ENCODE data around the gene DR1.

DR1 gene

DNA sequence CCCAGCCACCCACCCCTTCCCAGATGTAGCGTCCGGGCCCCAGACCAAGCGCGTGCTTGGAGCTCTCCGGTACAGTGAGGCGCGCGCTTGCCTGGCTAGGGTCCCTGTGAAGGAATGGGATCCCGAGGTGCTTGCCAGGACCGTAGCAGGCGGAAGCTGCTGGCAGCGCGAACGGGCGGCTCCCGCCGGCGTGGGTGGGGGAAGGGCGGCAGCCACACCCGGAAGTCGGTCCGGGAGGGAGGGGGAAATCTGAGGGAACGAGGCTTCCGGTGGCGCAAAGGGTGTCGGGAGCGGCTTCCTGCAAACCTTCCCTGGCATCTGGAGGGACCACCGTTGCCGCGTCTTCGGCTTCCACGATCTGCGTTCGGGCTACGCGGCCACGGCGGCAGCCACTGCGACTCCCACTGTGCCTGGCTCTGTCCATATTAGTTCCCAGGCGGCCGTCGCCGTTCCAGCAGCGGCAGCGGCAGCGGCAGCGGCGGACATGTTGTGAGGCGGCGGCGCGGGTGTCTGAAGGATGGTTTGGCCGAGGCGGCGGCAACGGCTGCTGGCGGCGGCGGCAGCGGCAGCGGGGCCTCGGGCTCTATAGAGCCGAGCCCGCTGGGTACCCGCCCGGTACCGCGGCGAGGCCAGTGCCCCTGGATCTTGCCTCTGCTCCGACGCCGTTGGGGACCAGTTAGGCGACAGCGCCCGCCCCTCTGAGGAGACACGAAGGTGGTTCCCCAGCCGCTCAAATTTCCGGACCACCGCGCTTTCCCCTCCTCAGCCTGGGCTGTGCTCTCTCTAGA, at the start of gene DR1:
Gene DR1 (plus strand): TSS at position 275 of the 788 bp plus-strand sequence. CDS start 739 bp downstream, outside the sequence.
- DNase-seq, result peak; percentile 87 to 91

DNA sequence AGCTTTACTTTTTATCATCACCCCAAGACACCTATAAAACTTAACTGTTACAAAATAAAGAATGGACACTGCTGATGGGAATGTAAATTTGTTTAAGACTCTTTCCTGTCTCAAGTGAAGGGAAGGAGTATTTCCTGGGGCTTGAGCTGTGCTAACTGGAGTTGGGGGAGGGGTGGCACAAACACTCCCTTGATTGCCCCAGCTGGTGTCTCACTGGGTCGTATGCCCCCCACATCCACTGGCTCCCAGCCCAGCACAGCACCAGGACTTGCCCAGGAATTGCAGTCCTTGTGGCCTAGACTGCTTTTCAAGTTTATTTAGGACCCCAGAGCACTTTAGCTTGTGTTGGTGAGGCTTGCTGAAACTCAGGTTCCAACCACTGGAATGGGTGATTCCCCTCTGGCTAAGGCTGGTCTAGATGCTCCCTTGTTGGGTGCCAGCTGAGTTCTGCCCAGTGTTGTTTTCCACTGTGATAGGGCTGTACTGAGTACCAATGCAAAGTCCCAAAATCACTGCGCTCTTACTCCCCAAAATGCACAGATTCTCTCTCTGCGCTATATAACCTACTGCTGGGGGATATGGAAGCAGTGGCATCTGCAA, 49.1 kb upstream of the DR1 start:
- no peak for DNase-seq

DNA sequence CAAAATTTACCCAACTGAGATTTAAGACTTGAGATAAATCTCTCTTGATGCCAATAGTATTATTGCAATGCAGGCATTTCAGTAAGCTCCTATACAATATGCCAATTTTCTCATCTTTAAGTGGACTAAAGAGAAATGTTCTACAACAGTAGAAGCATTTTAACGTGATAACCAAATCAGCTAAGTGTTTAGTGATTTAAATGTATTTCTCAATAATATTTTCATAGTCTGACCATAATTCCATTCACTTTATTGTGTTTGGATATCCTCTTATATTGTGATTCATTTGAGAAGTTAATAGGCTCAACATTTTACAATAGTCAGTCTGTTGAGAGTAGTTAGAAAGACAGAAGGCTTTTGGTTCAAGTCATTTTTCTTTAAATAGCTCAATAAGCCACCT, 44.6 kb upstream of the DR1 start:
- no peak for DNase-seq

DNA sequence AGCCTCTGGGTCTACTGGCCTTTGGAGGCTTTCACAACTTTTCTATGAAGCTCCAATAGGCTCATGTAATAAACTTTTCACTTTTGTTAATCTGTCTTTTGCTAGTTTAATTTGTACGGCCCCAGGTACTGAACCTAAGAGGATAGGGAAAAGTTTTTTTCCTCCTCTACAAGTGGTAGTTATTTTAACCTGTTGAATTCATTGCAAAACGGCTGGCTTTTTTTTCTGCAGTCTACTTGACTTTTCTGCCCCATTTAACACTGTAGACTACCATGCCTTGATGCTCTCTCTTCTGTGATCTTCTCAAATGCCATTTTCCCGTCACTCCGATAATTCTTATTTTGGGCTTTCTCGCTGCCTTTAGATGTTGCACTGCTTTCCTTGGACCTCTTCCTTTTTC, 43.6 kb upstream of the DR1 start:
- no peak for DNase-seq

DNA sequence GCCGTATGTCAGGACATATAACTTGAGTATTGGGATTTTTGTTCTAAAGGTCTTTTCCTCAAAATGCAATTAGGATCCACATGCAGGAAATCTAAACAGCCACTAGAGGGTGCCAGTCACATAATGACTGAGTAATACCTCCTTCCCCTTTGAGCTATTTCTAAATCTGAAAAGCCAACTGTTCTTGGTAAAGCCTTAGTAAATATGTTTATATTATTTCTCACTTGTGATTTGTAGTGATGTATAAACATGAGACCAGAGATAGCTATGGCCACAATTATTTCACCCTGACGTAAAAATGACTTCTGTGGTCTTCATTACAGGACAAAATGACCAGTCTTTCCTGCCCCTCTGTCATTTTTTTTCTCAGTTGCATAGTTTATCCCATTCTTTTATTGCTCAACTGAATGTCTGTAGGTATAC, 41.0 kb upstream of the DR1 start:
- peak; percentile 24 to 57 for DNase-seq

DNA sequence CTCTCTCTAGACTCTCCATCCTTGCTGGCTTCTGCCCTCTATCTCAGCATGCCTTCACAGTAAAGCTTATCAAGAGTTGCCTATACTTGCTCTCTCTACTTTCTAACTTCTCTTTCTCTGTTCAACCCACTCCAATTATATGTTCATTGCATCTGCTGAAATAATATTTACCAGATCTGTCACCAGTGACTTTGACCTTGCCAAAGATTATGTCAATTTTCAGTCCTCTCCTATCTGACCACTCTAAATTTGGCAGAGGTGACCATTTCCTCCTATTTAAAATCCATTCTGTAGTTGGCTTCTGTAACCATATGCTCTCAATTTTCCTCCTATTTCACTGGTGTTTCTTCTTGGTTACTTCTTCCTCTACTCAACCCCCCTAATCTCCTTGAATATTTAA, 38.8 kb upstream of the DR1 start:
- no peak for DNase-seq

DNA sequence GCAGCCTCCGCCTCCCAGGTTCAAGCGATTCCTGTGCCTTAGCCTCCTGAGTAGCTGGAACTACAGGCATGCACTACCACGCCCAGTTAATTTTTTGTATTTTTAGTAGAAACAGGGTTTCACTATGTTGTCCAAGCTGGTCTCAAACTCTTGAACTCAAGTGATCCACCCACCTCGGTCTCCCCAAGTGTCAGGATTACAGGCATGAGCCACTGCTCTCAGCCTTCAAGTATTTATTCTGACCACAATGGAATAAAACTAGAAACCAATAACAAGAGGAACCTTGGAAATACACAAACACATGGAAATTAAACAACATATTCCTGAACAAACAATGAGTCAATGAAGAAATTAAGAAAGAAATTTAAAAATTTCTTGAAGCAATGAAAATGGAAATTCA, 32.7 kb upstream of the DR1 start:
- no peak for DNase-seq

DNA sequence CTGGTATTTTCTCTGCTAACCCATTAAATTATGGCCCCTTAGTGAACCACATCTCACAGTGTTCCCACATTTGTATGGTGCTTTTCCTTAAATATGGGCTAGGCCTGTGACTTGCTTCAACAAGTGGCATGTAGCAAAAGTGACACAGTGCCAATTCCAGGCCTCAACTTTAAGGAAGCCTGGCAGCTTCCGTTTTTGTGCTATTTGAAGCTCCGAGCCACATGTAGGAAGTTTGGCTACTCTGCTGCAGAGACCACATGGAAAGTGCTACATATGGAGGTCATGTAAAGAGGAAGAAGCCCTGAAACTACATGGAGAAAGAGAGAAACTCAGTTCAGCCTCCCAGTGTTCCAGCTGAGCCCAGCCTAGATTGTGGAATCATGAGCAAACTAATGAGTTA, 28.5 kb upstream of the DR1 start:
- no peak for DNase-seq

DNA sequence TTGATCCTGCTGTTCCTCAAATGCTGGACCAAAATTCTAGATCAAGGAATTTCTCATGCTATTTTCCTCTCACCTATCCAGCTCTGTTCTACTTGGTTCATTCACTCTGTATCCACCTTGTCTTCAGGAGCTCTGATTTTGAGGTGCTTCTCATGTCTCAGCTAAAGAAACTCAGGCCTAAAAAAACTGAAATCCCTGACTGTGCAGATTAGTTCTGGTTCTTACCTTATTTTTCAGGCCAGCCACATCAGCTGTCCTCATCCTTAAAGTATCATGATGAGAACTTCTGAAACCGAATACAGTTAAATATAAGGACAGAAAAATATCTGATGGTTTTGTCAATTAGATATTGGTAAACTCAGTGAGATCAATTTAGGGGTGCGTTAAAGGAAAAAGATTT, 27.8 kb upstream of the DR1 start:
- no peak for DNase-seq

DNA sequence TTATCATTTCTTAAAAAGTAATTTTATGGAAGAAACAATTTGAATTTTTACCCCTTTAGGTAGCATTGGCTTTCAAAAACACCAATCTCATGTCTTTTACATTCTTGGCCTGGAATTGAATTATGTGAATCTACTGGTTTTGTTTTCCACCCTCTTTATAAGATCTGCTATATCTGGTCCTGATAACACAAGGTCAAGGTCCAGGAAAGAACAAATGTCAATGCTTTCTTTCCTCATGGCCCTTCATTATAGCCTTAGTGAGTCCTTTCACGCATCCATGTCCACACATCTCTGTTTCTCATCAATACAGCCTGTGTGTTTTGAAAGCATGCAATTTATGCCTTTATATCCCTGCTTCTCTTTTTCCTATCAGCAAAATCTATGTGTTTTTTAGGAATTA, 24.0 kb upstream of the DR1 start:
- DNase-seq, result no peak

DNA sequence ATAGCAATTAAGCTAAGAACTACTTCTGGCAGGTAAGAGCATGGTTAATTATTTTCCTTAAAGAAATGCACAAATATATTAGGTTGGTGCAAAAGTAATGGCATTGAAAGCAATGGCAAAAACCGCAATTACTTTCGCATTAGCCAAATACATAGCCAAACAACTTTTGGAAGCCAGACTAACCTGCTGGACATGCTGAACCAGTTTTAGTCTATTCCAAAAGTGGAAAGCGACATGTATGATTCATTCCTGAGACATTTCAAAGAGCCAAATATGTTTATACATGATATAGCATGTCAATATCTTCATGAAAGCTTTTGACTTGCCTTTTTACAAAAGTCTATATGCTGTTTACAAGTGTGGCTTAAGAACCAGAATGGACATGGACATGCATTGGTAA, 23.4 kb upstream of the DR1 start:
- no peak for DNase-seq

DNA sequence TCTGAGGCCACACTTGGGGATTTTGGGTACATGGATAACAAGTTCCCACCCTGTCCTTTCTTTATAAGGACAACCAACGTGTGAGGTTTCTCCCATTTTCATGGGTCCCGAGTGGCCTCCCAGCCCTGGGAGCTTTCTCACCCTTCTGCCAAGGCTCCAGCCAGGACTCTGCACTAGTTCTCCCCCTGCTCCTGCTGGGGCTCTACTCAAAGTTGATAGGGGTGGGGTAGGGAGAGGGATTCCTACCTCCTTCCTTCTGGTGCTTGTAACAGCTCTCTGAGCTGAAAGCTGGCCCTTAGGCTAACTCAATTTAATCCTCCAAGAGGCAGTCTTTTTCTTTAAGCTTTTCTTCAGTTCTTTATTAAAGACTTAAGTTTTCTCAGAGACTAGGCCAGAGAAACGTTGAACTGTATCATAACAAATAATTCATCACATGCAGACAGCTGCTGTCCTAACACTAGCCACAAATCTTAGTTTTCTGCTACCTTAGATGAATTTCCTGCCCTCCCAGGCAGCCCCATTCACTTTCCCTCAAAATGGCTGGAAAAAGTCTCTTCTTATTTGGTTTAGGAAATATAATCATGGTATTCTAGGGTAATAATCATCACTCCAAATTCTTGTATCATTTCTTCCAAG, 22.4 kb upstream of the DR1 start:
- DNase-seq, result no peak

DNA sequence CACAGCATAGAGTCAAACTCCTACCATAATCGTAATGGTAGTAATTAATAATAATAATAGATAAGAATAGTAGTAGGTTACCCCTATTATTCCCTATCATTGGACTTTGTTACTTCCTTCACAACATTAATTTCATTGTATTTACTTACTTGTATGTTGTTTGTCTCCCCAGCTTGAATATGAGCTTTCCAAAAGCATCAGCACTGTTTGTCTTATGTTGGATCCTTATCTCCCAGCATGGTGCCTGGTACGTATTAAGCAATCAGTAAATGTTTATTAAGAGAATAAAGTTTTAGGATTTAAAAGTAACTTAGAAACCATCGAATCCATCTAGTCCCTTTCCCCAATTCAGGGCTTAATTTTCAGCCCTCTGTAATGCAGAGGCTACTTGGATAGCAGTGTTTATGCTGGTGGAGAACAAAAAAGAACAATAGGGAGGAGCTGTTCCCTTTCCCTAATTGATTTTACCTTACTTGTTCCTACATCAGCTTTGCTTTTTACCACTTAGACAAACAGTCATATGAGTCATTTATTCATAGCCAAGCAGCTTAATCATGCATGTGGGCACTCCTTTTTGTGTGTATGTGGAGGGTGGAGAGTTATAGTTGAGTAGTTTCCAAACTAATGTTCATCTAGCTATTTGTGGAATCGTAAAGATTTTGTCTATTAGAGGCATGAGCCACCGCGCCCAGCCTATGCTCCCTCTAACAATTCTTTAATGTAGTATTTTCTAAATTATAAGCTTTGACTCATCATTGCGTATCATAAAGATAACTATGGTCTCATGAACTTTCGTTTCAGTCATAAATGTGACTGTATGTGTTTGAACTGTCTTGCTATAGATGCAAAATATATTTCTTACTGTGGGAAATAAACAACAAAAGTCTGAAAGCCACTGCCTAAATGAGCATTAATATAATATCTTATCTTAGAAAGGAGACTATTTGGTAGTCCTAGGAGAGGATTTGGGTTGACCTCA, 20.9 kb upstream of the DR1 start:
- no peak for DNase-seq

DNA sequence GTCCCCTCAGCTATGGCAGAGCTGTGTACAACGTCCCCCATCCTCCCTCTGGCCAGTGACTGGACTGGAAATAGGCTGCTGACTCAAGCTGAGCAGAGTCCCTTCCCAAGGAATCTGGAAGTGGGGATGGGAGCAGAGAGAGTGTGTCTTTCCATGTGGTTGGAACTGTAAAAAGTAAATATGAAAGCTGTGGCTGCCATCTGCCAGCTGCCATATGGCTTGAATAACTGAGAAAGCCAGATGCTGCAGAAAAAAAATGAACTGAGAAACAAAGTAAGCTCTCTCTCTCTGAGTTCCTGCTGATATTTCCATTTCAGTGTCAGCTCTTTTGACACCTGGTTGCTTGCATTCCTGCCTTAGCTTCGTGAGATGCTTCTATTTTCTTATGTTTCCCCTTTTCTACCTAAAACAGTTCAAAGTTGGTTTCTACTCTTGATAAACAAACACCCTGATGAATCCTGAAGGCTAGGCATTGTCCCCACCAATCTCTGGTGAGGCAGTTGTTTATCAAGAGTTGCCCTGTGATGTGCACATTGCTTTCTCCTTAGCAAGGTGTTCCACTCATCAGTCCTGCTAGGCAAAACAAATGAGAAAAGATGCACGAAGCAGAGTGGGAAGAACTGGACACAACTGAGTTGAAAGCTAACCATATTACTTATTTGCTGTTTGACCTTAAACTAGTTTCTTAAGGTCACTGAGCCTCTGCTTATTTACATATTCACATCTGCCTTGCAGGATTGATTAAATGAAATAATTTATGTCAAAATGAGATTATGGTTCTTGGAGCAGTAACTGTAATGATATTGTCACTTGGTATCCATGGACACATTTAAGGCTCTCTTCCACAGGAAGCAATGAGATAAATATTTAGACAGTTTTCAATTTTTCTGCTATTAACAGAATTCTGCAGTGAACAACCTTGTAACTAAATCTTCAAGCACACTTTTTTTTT, 16.6 kb upstream of the DR1 start:
- peak in 1 of 2 experiments; percentile 28 for DNase-seq

DNA sequence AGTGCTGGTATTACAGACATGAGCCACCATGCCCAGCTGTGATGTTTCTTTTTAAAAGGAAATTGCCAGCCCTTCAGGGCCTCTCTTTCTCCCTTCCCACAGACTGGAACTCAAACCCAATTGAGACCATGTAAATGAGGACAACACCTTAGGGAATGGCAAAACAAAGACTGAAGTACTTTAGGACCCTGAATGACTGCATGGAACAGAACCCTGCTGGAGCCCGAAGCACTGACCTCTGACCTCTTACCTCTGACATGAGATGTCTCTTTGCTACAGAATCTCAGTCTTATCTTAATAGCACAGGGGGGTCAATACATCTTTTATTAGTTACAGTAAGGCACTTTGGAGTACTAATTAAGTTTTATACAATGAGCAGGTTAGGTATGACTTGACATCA, 15.5 kb upstream of the DR1 start:
- no peak for DNase-seq

DNA sequence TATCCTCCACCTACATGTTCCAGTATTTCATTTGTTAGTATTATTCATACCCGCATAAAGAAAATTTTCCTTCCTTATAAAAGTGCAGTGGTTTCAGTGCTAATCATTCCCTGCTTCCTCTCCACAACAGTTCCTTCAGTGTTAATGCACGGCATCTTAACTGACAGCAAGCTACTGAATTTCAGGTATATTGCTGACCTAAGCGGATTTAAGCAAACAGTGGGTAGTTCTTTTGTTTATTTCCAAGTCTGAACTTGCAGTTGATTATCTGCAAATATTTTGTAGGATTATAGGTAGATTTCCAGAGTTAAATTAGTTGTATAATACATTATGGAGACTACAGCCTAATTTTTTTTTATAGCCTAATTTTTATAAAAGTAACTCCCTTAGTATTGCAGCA, 15.1 kb upstream of the DR1 start:
- DNase-seq, result no peak

DNA sequence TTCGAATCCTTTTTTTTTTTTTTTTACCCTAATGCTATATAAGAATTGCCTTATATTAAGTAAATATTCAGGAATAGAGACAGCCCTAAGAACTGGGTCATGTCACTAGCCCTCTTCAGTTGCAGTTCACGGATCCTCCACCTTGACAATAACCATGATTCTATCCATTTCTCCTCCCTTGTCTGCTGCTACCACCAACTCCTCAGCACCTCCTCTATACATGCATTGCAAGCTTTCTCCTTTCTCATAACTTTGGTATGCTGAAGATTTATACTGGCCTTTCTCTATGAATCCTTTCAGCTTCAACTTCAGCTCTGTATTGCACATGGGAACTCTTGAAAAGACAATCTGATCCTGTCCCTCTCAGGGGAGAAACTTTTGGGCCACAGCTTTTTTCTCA, 14.3 kb upstream of the DR1 start:
- DNase-seq, result no peak

DNA sequence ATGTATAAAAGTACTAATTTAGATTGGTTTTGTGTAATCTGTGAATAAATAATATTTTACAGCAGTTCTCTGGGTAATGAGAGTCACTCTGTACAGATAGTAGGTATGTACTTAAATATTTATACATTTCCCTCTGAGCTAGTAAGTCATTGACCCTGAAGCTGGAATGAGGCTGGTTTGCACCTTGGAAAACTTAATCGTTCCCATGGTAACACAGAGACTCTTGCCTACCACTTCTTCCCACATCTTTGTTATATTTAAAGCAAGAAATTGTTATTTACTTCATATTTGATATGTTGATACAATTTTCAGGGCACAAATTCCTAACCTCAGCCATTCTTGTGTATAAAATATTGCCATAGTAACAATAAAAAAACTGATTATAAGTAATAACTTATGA, 13.3 kb upstream of the DR1 start:
- DNase-seq, result no peak

DNA sequence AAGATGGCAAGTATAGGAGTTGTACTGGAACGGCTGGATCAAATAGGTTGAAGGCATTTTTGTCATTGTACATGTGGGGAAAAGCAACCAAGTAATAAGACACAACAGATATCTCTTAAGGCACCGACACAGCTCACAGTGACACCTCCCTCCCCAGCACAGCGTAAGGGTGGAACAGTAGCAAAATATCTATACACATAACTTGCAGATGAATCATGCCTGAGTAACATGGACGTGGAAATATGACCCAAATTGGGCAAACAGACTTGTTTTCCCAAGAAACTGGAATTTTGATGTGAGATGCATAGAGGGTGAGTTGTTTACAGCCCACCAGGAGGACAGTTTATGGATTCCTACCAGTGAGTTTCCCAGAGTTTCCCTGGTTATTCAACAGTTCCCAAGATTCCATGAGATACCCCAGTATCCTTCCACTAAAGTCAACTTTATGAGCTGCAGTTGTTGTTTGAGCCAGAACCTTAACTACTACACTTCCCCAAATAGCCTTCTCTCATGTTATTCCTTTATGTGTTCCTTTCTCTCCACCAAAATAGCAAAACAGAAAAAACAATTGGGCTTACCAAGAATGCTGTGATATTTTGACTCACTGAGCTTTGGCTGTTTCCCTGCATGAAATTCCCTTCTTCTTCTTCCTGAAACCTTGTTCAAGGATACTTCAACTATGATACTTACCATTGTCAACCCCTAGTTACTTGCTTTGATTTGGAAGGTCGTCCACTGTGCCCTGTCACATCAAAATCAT, 7.1 kb upstream of the DR1 start:
- no peak for DNase-seq

DNA sequence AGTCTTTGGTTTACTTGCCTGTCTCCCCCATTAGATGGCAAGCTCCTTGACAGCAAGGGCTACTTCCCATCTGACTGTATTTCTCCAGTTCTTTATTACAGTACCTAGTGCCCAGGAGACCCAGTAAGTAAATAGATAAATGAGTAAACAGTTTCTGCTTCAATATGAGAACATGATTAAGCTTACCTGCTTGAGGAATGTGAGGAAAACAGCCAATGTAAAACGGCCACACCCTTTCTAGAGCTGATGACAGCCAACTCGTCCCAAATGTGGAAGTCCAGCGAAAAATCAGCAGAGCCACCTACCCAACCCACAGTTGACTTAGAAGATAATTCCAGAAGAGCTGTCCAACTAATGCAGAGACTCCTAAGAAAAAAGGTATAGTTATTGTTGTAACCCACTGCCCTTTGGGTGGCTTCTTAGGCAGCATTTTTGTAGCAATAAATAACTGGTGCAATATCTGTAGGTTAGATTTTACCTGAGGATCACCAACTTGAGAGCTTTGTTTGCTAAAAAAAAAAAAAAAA, 6.5 kb upstream of the DR1 start:
- no peak for DNase-seq

DNA sequence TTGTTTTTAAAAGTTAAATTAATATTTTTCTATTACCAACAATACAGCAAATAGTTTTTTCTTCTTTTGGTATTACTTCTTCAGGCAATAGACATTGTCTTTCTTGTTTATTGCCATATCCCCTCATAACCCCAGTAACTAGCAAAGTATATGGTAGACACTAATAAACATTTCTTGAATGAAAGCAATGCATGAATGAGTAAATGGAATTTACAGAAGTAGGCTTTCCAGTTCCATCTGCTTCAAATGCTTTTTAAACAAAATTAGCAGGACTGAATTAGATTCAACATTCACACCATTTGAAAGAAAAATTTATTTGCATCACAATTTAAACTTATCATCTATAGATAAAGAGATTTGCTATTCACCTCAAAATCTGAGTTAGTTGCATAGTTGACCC, 5.6 kb upstream of the DR1 start:
- no peak for DNase-seq

All from SHP77 (cell line).